ENCODE results near the gene DENND6A. TPM values are rescaled to one million over a fixed set of nuclear protein-coding genes. Genes with fewer than 3 reads are reported as not detected.
A peak's percentile ranks its signal among the peaks of the same experiment; 100 is the strongest.

DENND6A gene
- total RNA-seq, 5 donors from 2014 or later (not counting 1 experiment from before 2014, with no cell fraction given) = 31.6 to 58.9 (median 35.6) TPM

GRCh38 chr3:57594144-57594543 is 98.7 kb downstream of the DENND6A start:
- ChIA-PET CTCF (no interaction called here), POLR2A (interaction anchor here in 1 of 2 donors (0.6 to 4.5 kb wide), 5 partner anchors 17 to 865 kb away, joined by 3 to 47 read pairs (median 5); partner anchors contain the start of genes PDE12 and SLMAP)
- ATAC-seq (replicated peaks in 1 of 4) (no peak), DNase-seq (no peak)
- 91% methylated on average over 3 of the region's 4 CpGs for WGBS (ENCODE audit: insufficient coverage)
- H3K36me3 ChIP-seq (ENCODE audit: control insufficient read depth in 2 of 2, extremely low read depth in 1 of 2, insufficient read depth in 1 of 2, low read length in 1 of 2) = no peaks in the 10 kb centered on the region
- no peaks in the 10 kb centered on the region for H3K9me3 Mint-ChIP-seq
- no peak overlapping the region for H3K4me3 ChIP-seq (ENCODE audit: control insufficient read depth in 1 of 2, extremely low read depth in 1 of 2, low read length in 1 of 2)
- no peak overlapping the region for H3K27ac ChIP-seq (ENCODE audit: low read length)
- peaks cover 11% of the 10 kb centered on the region for H3K36me3 Mint-ChIP-seq
- H3K27me3 Mint-ChIP-seq = no peaks in the 10 kb centered on the region
- peak overlapping the region in 2 of 3 donors; percentile 90 to 97 for H3K4me3 Mint-ChIP-seq
- H3K27ac Mint-ChIP-seq = peak overlapping the region in 1 of 2 donors; percentile 33
- H3K4me1 Mint-ChIP-seq = peaks cover 56 to 65% (median 64%) of the 10 kb centered on the region in 3 donors
- H3K9me3 ChIP-seq = no peaks in the 10 kb centered on the region
- no peaks in the 10 kb centered on the region for H3K27me3 ChIP-seq (replicated peaks in 1 of 2; ENCODE audit: control insufficient read depth in 2 of 2, extremely low read depth in 1 of 2, insufficient read depth in 2 of 2, low read length in 1 of 2)
- peaks cover 15 to 31% of the 10 kb centered on the region in 2 experiments for H3K4me1 ChIP-seq (ENCODE audit: control insufficient read depth in 1 of 2, extremely low read depth in 1 of 2, insufficient read depth in 2 of 2, low read length in 2 of 2)

DNA sequence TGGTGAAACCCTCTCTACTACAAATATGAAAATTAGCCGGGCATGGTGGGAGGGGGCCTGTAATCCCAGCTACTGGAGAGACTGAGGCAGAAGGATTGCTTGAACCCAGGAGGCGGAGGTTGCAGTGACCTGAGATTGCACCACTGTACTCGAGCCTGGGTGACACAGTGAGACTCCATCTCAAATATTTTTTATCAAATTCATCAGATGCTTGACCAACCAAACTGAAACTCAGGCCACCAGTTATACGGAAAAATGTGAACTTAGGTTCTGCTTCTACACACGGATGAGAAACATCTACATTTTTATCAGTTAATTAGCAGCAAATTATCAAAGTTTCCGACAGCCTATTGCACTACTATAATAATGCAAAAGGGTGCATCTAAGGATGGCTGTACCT is 100.6 kb downstream of the DENND6A start:
- CTCF ChIA-PET = interaction anchor here in 1 of 2 donors (0.9 kb wide), 1 partner anchor 23 kb away, joined by 5 read pairs; no protein-coding TSS in a partner anchor

GRCh38 chr3:57587905-57588304 is 105.0 kb downstream of the DENND6A start:
- no peaks in the 10 kb centered on the region for H3K27me3 Mint-ChIP-seq
- DNase-seq (no peak), ATAC-seq (replicated peaks in 1 of 4) (no peak)
- WGBS (ENCODE audit: insufficient coverage) = no CpG with 5 or more reads among the region's 2 CpGs
- H3K9me3 Mint-ChIP-seq = no peaks in the 10 kb centered on the region
- Histone ChIP-seq H3K9me3 (no peaks in the 10 kb centered on the region), H3K36me3 (ENCODE audit: control insufficient read depth in 2 of 2, extremely low read depth in 1 of 2, insufficient read depth in 1 of 2, low read length in 1 of 2) (peaks cover 0 to 11% of the 10 kb centered on the region in 2 donors), H3K27ac (ENCODE audit: low read length) (no peak overlapping the region), H3K4me3 (ENCODE audit: control insufficient read depth in 1 of 2, extremely low read depth in 1 of 2, low read length in 1 of 2) (no peak overlapping the region), H3K27me3 (replicated peaks in 1 of 2; ENCODE audit: control insufficient read depth in 2 of 2, extremely low read depth in 1 of 2, insufficient read depth in 2 of 2, low read length in 1 of 2) (no peaks in the 10 kb centered on the region), H3K4me1 (ENCODE audit: control insufficient read depth in 1 of 2, extremely low read depth in 1 of 2, insufficient read depth in 2 of 2, low read length in 2 of 2) (peaks cover 2 to 3% of the 10 kb centered on the region in 2 experiments)
- ChIA-PET POLR2A (no interaction called here), CTCF (no interaction called here)
- peaks cover 34 to 58% (median 48%) of the 10 kb centered on the region in 3 donors for H3K4me1 Mint-ChIP-seq
- no peak overlapping the region for H3K4me3 Mint-ChIP-seq
- peak overlapping the region in 1 of 2 donors; percentile 16 for H3K27ac Mint-ChIP-seq
- peaks cover 13% of the 10 kb centered on the region for H3K36me3 Mint-ChIP-seq

More for the DNA sequence above, 100.6 kb downstream of the DENND6A start:
- WGBS (ENCODE audit: insufficient coverage) = 91% methylated on average over 4 of the region's 6 CpGs
- peaks cover 11% of the 10 kb centered on the region for H3K36me3 Mint-ChIP-seq
- H3K36me3 ChIP-seq (ENCODE audit: control insufficient read depth in 2 of 2, extremely low read depth in 1 of 2, insufficient read depth in 1 of 2, low read length in 1 of 2) = no peaks in the 10 kb centered on the region
- ATAC-seq (replicated peaks in 1 of 4) = no peak
- H3K4me1 ChIP-seq (ENCODE audit: control insufficient read depth in 1 of 2, extremely low read depth in 1 of 2, insufficient read depth in 2 of 2, low read length in 2 of 2) = peaks cover 12 to 16% of the 10 kb centered on the region in 2 experiments
- POLR2A ChIA-PET = interaction anchor here in 1 of 2 donors (0.6 kb wide), 1 partner anchor 36 kb away, joined by 3 read pairs; the partner anchor contains the start of gene PDE12
- no peak overlapping the region for H3K4me3 Mint-ChIP-seq
- H3K9me3 ChIP-seq = no peaks in the 10 kb centered on the region
- no peak overlapping the region for H3K27ac ChIP-seq (ENCODE audit: low read length)
- no peak for DNase-seq
- no peaks in the 10 kb centered on the region for H3K27me3 ChIP-seq (replicated peaks in 1 of 2; ENCODE audit: control insufficient read depth in 2 of 2, extremely low read depth in 1 of 2, insufficient read depth in 2 of 2, low read length in 1 of 2)
- H3K27ac Mint-ChIP-seq = no peak overlapping the region
- H3K4me3 ChIP-seq (ENCODE audit: control insufficient read depth in 1 of 2, extremely low read depth in 1 of 2, low read length in 1 of 2) = no peak overlapping the region
- H3K4me1 Mint-ChIP-seq = peaks cover 53 to 55% (median 54%) of the 10 kb centered on the region in 3 donors
- no peaks in the 10 kb centered on the region for H3K9me3 Mint-ChIP-seq
- no peaks in the 10 kb centered on the region for H3K27me3 Mint-ChIP-seq

DNA sequence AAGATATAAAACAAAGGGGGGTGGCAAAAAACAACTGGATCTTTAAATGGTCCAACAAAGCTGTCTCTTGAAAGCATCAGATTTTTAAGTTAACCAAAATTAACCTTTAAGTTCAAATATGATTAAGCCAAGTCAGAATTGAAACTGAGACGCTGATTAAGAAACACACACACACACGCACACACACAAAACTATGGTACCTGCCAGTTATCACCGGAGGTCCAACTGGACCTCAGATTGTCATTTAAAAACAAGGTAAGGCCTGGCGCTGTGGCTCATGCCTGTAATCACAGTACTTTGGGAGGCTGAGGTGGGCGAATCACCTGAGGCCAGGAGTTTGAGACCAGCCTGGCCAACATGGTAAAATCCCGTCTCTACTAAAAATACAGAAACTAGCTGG is 106.1 kb downstream of the DENND6A start:
- H3K9me3 Mint-ChIP-seq = no peaks in the 10 kb centered on the region
- ATAC-seq (replicated peaks in 1 of 4) (no peak), DNase-seq (no peak)
- H3K27me3 Mint-ChIP-seq = no peaks in the 10 kb centered on the region
- H3K27ac ChIP-seq (ENCODE audit: low read length) = no peak overlapping the region
- H3K4me1 Mint-ChIP-seq = peaks cover 27 to 52% (median 41%) of the 10 kb centered on the region in 3 donors
- peak overlapping the region; percentile 28 to 52 for H3K27ac Mint-ChIP-seq
- ChIA-PET CTCF (interaction anchor here in 1 of 2 donors (0.7 kb wide), 1 partner anchor 229 kb away, joined by 6 read pairs; no protein-coding TSS in a partner anchor), POLR2A (interaction anchor here in 1 of 2 donors (1.0 kb wide), 1 partner anchor 10 kb away, joined by 7 read pairs; the partner anchor contains the start of gene ARF4)
- H3K36me3 Mint-ChIP-seq = peaks cover 15% of the 10 kb centered on the region
- H3K4me3 Mint-ChIP-seq = no peak overlapping the region
- H3K4me3 ChIP-seq (ENCODE audit: control insufficient read depth in 1 of 2, extremely low read depth in 1 of 2, low read length in 1 of 2) = no peak overlapping the region
- H3K4me1 ChIP-seq (ENCODE audit: control insufficient read depth in 1 of 2, extremely low read depth in 1 of 2, insufficient read depth in 2 of 2, low read length in 2 of 2) = peaks cover 2 to 3% of the 10 kb centered on the region in 2 experiments
- 79% methylated on average over 2 of the region's 6 CpGs for WGBS (ENCODE audit: insufficient coverage)
- H3K9me3 ChIP-seq = no peaks in the 10 kb centered on the region
- peaks cover 0 to 16% of the 10 kb centered on the region in 2 donors for H3K36me3 ChIP-seq (ENCODE audit: control insufficient read depth in 2 of 2, extremely low read depth in 1 of 2, insufficient read depth in 1 of 2, low read length in 1 of 2)
- H3K27me3 ChIP-seq (replicated peaks in 1 of 2; ENCODE audit: control insufficient read depth in 2 of 2, extremely low read depth in 1 of 2, insufficient read depth in 2 of 2, low read length in 1 of 2) = no peaks in the 10 kb centered on the region

DNA sequence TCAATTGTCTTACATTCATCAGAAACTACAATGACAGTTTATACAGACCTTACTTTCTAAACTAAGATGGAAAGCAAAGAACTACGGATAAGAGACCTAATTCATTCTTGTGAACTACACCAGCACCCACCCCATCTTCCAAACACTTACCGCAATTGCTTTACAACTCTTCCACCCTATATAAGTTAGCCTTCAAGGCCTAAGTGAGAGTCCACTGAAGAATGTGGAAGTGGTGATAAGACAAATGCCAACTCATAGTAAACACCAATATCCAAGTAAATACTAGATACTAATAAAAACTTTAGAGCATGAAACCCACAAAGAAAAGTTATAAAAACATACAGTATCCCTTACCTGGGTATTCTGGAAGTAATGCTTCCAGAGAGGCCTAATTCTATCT is 109.3 kb downstream of the DENND6A start:
- Histone ChIP-seq H3K27ac (ENCODE audit: low read length) (no peak overlapping the region), H3K4me3 (ENCODE audit: control insufficient read depth in 1 of 2, extremely low read depth in 1 of 2, low read length in 1 of 2) (no peak overlapping the region), H3K4me1 (ENCODE audit: control insufficient read depth in 1 of 2, extremely low read depth in 1 of 2, insufficient read depth in 2 of 2, low read length in 2 of 2) (peaks cover 2 to 3% of the 10 kb centered on the region in 2 experiments), H3K27me3 (replicated peaks in 1 of 2; ENCODE audit: control insufficient read depth in 2 of 2, extremely low read depth in 1 of 2, insufficient read depth in 2 of 2, low read length in 1 of 2) (no peaks in the 10 kb centered on the region), H3K36me3 (ENCODE audit: control insufficient read depth in 2 of 2, extremely low read depth in 1 of 2, insufficient read depth in 1 of 2, low read length in 1 of 2) (peaks cover 4 to 29% of the 10 kb centered on the region in 2 donors), H3K9me3 (no peaks in the 10 kb centered on the region)
- DNase-seq (no peak), ATAC-seq (replicated peaks in 1 of 4) (no peak)
- ChIA-PET POLR2A (no interaction called here), CTCF (no interaction called here)
- H3K27ac Mint-ChIP-seq = no peak overlapping the region
- H3K36me3 Mint-ChIP-seq = peaks cover 12% of the 10 kb centered on the region
- WGBS (ENCODE audit: insufficient coverage) = no CpG with 5 or more reads among the region's 2 CpGs
- H3K27me3 Mint-ChIP-seq = no peaks in the 10 kb centered on the region
- no peak overlapping the region for H3K4me3 Mint-ChIP-seq
- no peaks in the 10 kb centered on the region for H3K9me3 Mint-ChIP-seq
- H3K4me1 Mint-ChIP-seq = peaks cover 23 to 42% (median 33%) of the 10 kb centered on the region in 3 donors

DNA sequence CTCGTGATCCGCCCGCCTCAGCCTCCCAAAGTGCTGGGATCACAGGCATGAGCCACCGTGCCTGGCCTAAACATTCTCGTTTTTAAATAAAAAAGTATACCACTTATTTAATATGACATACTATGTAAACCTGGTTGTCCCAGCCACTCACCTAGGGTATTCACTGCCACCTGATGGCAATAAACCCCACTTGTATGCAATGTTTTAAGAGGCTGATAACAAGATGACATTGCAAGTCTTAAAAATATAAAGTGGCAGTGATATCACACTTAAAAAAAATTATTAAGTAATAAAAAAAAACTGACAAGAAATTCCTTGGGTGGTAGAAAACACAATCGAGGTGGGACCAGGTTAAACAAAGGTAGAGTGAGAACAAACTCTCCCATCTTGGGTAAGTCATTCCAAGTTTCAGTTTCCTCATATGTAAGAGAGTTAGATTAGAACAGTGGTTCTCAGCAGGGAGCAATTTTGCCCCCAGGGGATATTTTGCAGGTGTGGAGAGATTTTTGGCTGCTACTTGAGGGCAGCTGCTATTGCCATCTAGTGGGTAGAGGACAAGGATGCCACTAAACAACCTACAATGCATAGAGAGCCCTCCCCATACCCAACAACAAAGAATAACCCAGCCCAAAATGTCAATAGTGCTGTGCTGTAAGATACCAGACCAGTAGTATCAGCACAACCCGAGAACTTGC is 110.3 kb downstream of the DENND6A start:
- WGBS (ENCODE audit: insufficient coverage) = no CpG with 5 or more reads among the region's 7 CpGs
- DNase-seq = peak in 3 of 35 experiments; percentile 7 to 30 (median 7)
- Mint-ChIP-seq H3K36me3 (peaks cover 18% of the 10 kb centered on the region), H3K9me3 (no peaks in the 10 kb centered on the region), H3K4me3 (no peak overlapping the region), H3K27ac (no peak overlapping the region), H3K4me1 (peaks cover 19 to 41% (median 30%) of the 10 kb centered on the region in 3 donors), H3K27me3 (no peaks in the 10 kb centered on the region)
- POLR2A ChIA-PET = interaction anchor here in 1 of 2 donors (0.6 kb wide), 1 partner anchor 335 kb away, joined by 4 read pairs; no protein-coding TSS in a partner anchor
- CTCF ChIA-PET = no interaction called here
- Histone ChIP-seq H3K9me3 (no peaks in the 10 kb centered on the region), H3K36me3 (ENCODE audit: control insufficient read depth in 2 of 2, extremely low read depth in 1 of 2, insufficient read depth in 1 of 2, low read length in 1 of 2) (peaks cover 12 to 34% of the 10 kb centered on the region in 2 donors), H3K4me1 (ENCODE audit: control insufficient read depth in 1 of 2, extremely low read depth in 1 of 2, insufficient read depth in 2 of 2, low read length in 2 of 2) (peaks cover 2 to 3% of the 10 kb centered on the region in 2 experiments), H3K27ac (ENCODE audit: low read length) (no peak overlapping the region), H3K27me3 (replicated peaks in 1 of 2; ENCODE audit: control insufficient read depth in 2 of 2, extremely low read depth in 1 of 2, insufficient read depth in 2 of 2, low read length in 1 of 2) (no peaks in the 10 kb centered on the region), H3K4me3 (ENCODE audit: control insufficient read depth in 1 of 2, extremely low read depth in 1 of 2, low read length in 1 of 2) (no peak overlapping the region)
- peak in 1 of 4 experiments; percentile 56 for ATAC-seq (replicated peaks in 1 of 4)

Data from T-cell (primary cell).